ENCODE data around the gene CCDC24. TPM values are rescaled to one million over a fixed set of nuclear protein-coding genes. Genes with fewer than 3 reads are reported as not detected.

Gene CCDC24
- total and polyA plus RNA-seq, 2 of the 13 experiments (the other 11 are each of a cell fraction or from before 2014, with no cell fraction given) = 1.4 to 2.9 TPM

- TF ChIP-seq ZHX1 (CRISPR knock-in tag; IDR thresholded peaks at IDR 0.05; ENCODE audit: low read depth) (no peak), LCORL (IDR thresholded peaks at IDR 0.05) (no peak), LCORL (CRISPR knock-in tag; IDR thresholded peaks at IDR 0.05) (no peak), KLF13 (CRISPR knock-in tag; IDR thresholded peaks at IDR 0.05) (0 out of 2 replicates have a peak, but pooled peaks have one; percentile 26), ZFX (CRISPR knock-in tag; IDR thresholded peaks at IDR 0.05; ENCODE audit: low read depth) (peak; percentile 84), ZNF839 (CRISPR knock-in tag; IDR thresholded peaks at IDR 0.05; ENCODE audit: borderline replicate concordance) (peak; percentile 67; the same call in 1 of the 2 replicates), ATF1 (CRISPR knock-in tag; IDR thresholded peaks at IDR 0.05) (no peak), POGZ (CRISPR knock-in tag; IDR thresholded peaks at IDR 0.05) (peak; percentile 38; the same call in 1 of the 2 replicates), ZNF510 (CRISPR knock-in tag; IDR thresholded peaks at IDR 0.05; ENCODE audit: low read depth) (0 out of 2 replicates have a peak, but pooled peaks have one; percentile 77), YY1 (IDR thresholded peaks at IDR 0.05; ENCODE audit: insufficient read depth, insufficient replicate concordance, low read depth, low read length) (peak; percentile 46), ZNF180 (CRISPR knock-in tag; IDR thresholded peaks at IDR 0.05; ENCODE audit: borderline replicate concordance, low read depth) (no peak), ZNF34 (CRISPR knock-in tag; IDR thresholded peaks at IDR 0.05; ENCODE audit: borderline replicate concordance) (peak; percentile 65; the same call in 1 of the 2 replicates), RARA (CRISPR knock-in tag; IDR thresholded peaks at IDR 0.05) (peak; percentile 49; the same call in 1 of the 2 replicates), NFYB (CRISPR knock-in tag; IDR thresholded peaks at IDR 0.05) (peak; percentile 63), ARHGAP35 (CRISPR knock-in tag; IDR thresholded peaks at IDR 0.05; ENCODE audit: borderline replicate concordance) (peak; percentile 39; the same call in 1 of the 2 replicates), MIER3 (CRISPR knock-in tag; IDR thresholded peaks at IDR 0.05; ENCODE audit: borderline replicate concordance) (no peak; the same call in 1 of the 2 replicates), KLF15 (CRISPR knock-in tag; IDR thresholded peaks at IDR 0.05; ENCODE audit: borderline replicate concordance) (no peak), RBFOX2 (IDR thresholded peaks at IDR 0.05; ENCODE audit: low read depth, low read length) (peak; percentile 53), IRF2 (CRISPR knock-in tag; IDR thresholded peaks at IDR 0.05) (no peak), ZNF225 (CRISPR knock-in tag; IDR thresholded peaks at IDR 0.05) (0 out of 2 replicates have a peak, but pooled peaks have one; percentile 39), SP4 (CRISPR knock-in tag; IDR thresholded peaks at IDR 0.05) (no peak), ZBTB46 (CRISPR knock-in tag; IDR thresholded peaks at IDR 0.05; ENCODE audit: borderline replicate concordance) (peak; percentile 64; the same call in 1 of the 2 replicates), ARNTL (CRISPR knock-in tag; IDR thresholded peaks at IDR 0.05) (peak; percentile 92), TMF1 (CRISPR knock-in tag; IDR thresholded peaks at IDR 0.05; ENCODE audit: low read depth) (0 out of 2 replicates have a peak, but pooled peaks have one; percentile 49), HDAC1 (CRISPR knock-in tag; IDR thresholded peaks at IDR 0.05) (peak; percentile 80)
These were observed 11.7 kb upstream of the CCDC24 start (continued) for GRCh38 chr1:43979528-43980254.

Measured in HepG2 (cell line).